HepG2 (cell line): ENCODE data around the gene ATP1A1. TPM values are rescaled to one million over a fixed set of nuclear protein-coding genes. Genes with fewer than 3 reads are reported as not detected.

Experiments
- DNMT1 ChIP-seq: sonication (generic); formaldehyde crosslinking; IDR thresholded peaks from 2 replicates; pipeline ENCODE4 v1.5.1; 2020; ENCODE audit warnings: mild to moderate bottlenecking, missing genetic modification reagents
- EHMT2 ChIP-seq: fragments of 200-600 bp; sonication (generic); IDR thresholded peaks from 2 replicates; pipeline ENCODE4 v1.7.0; 2017; ENCODE audit warnings: antibody characterized with exemption, low read depth, low read length, borderline replicate concordance
- GABPB1 ChIP-seq: IDR thresholded peaks from 2 replicates; pipeline ENCODE4 v1.6.1; 2016; ENCODE audit warnings: mild to moderate bottlenecking, missing genetic modification reagents, moderate library complexity, missing compliant biosample characterization
- KLF15 ChIP-seq: sonication (generic); formaldehyde crosslinking; IDR thresholded peaks from 2 replicates; pipeline ENCODE4 v1.8.1; 2023; ENCODE audit warnings: borderline replicate concordance, mild to moderate bottlenecking, inconsistent platforms, missing genetic modification reagents, mixed read lengths
- MIER2 ChIP-seq: IDR thresholded peaks from 2 replicates; pipeline ENCODE4 v1.6.1; 2016; ENCODE audit warnings: missing biosample characterization, missing genetic modification reagents
- NKX3-1 ChIP-seq: sonication (generic); formaldehyde crosslinking; IDR thresholded peaks from 2 replicates; pipeline ENCODE4 v1.5.0; 2020; ENCODE audit warnings: missing genetic modification reagents
- PAX8 ChIP-seq: sonication (generic); formaldehyde crosslinking; IDR thresholded peaks from 2 replicates; pipeline ENCODE4 v1.8.0; 2022; ENCODE audit warnings: mild to moderate bottlenecking, missing genetic modification reagents, borderline replicate concordance
- SNRNP70 ChIP-seq: fragments of 200-400 bp; formaldehyde crosslinking; IDR thresholded peaks from 2 replicates; pipeline ENCODE4 v1.6.1; 2017; ENCODE audit warnings: mild to moderate bottlenecking, low read depth, low read length, moderate library complexity
- TBL1XR1 ChIP-seq: fragments of 150-350 bp; IDR thresholded peaks from 2 replicates; pipeline ENCODE4 v1.6.1; 2014; ENCODE audit warnings: borderline replicate concordance, low read length; ENCODE audit not compliant: partially characterized antibody
- TEAD2 ChIP-seq: sonication (generic); formaldehyde crosslinking; IDR thresholded peaks from 2 replicates; pipeline ENCODE4 v1.9.0; 2021; ENCODE audit warnings: missing genetic modification reagents
- ZNF263 ChIP-seq: sonication (generic); formaldehyde crosslinking; IDR thresholded peaks from 2 replicates; pipeline ENCODE4 v1.4.0; 2020; ENCODE audit warnings: missing genetic modification reagents
- ZNF354B ChIP-seq: sonication (generic); formaldehyde crosslinking; IDR thresholded peaks from 2 replicates; pipeline ENCODE4 v1.8.0; 2022; ENCODE audit warnings: mild to moderate bottlenecking, missing genetic modification reagents
- ZNF589 ChIP-seq: sonication (generic); formaldehyde crosslinking; conservative IDR thresholded peaks from 2 replicates; pipeline ENCODE4 v1.8.0; 2022; ENCODE audit warnings: mild to moderate bottlenecking, moderate library complexity, missing genetic modification reagents
- ZNF607 ChIP-seq: sonication (generic); formaldehyde crosslinking; IDR thresholded peaks from 2 replicates; pipeline ENCODE4 v1.5.1; 2020; ENCODE audit warnings: missing genetic modification reagents, mild to moderate bottlenecking, borderline replicate concordance
- ZNF672 ChIP-seq: sonication (generic); formaldehyde crosslinking; IDR thresholded peaks from 2 replicates; pipeline ENCODE4 v1.8.1; 2022; ENCODE audit warnings: missing genetic modification reagents
- ZNF7 ChIP-seq: IDR thresholded peaks from 2 replicates; pipeline ENCODE4 v1.6.1; 2016; ENCODE audit warnings: missing biosample characterization, missing genetic modification reagents
- ZNF777 ChIP-seq: sonication (generic); formaldehyde crosslinking; IDR thresholded peaks from 2 replicates; pipeline ENCODE4 v1.4.0; 2020; ENCODE audit warnings: missing genetic modification reagents
- ZNF891 ChIP-seq: sonication (generic); formaldehyde crosslinking; IDR thresholded peaks from 2 replicates; pipeline ENCODE4 v1.5.0; 2020; ENCODE audit warnings: mild to moderate bottlenecking, missing genetic modification reagents
- polyA plus RNA-seq, 8 experiments: library from polyadenylated mRNA; depleted of rRNA in 3 of 8; stranded (reverse) in 7 of 8; unstranded in 1 of 8; fragments of >200 nt; fragmentation: Illumina TruSeq in 4 of 8; extraction: Trizol in 4 of 8; gene quantifications; 2 replicates each; pipeline versions ENCODE4 v1.2.1 to v1.2.3, GENCODE V29; 2011 to 2016; ENCODE audit warnings: low read depth in 4 of 8, missing spikeins in 1 of 8, mixed read lengths in 1 of 8; ENCODE audit not compliant: insufficient read depth in 1 of 8
- total RNA-seq, 5 experiments: library from RNA; depleted of rRNA; stranded (reverse); fragments of >200 nt; fragmentation: Illumina TruSeq; extraction: Trizol; gene quantifications; 2 replicates each; pipeline ENCODE4 v1.2.3, GENCODE V29; 2016; ENCODE audit warnings: low read depth in 1 of 5
- TF ChIP-seq, protein P1 (sequence below): sonication (generic); formaldehyde crosslinking; IDR thresholded peaks from 2 replicates; pipeline ENCODE4 v1.5.1; 2020; ENCODE audit warnings: missing genetic modification reagents, mild to moderate bottlenecking, borderline replicate concordance
- TF ChIP-seq, protein P2 (sequence below): sonication (generic); formaldehyde crosslinking; IDR thresholded peaks from 2 replicates; pipeline ENCODE4 v1.4.0; 2020; ENCODE audit warnings: missing genetic modification reagents
- TF ChIP-seq, protein P3 (sequence below): sonication (generic); formaldehyde crosslinking; IDR thresholded peaks from 2 replicates; pipeline ENCODE4 v1.5.1; 2020; ENCODE audit warnings: mild to moderate bottlenecking, missing genetic modification reagents
- TF ChIP-seq, protein P4 (sequence below): sonication (generic); formaldehyde crosslinking; conservative IDR thresholded peaks from 2 replicates; pipeline ENCODE4 v1.5.0; 2020; ENCODE audit warnings: missing genetic modification reagents

The ATP1A1 gene
- total and polyA plus RNA-seq, 2 of the 13 experiments (the other 11 are each of a cell fraction or from before 2014, with no cell fraction given), result 280 to 705 TPM

DNA sequence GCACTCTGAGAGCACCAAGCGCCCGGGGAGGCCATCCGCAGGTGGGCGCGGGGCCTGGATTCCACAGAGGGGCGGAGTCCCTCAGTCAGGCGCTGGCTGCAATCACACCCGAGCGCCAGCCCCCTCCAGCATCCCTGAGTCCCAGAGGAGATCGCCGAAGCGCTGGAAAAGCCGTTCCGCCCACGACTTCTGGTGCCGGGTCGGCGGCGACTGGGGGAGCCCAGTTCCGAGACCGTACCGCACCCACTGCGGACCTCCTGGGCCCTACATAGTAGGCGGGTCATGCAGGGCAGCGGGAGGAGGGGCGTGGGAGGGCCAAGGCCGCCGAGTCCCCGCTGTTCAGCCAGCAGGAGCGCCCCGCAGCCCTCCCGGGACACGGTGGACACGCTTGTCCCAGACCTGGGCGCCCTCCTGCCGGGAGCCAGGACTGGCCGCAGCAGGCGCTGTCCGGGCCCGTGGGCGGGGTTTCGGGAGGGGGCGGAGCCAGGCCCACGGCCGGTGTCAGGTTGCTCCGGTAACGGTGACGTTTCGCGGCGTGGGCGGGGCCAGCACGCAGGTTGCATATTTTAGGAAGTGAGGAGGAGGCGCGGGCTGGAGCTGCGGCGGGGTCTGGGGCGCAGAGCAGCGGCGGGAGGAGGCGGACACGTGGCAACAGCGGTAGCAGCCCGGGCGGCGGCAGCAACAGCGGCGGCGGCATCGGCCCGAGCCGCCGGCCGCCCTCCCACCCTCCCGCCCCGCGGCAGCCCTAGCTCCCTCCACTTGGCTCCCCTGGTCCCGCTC, at the start of gene ATP1A1 (continued):
- TF ChIP-seq SNRNP70 (no peak), ZNF7 (CRISPR knock-in tag) (no peak), MIER2 (CRISPR knock-in tag) (no peak), GABPB1 (CRISPR knock-in tag) (peak; percentile 75; the same call in 1 of the 2 replicates), KLF15 (CRISPR knock-in tag) (no peak), TEAD2 (CRISPR knock-in tag) (no peak), ZNF263 (CRISPR knock-in tag) (no peak), ZNF354B (CRISPR knock-in tag) (no peak), ZNF777 (CRISPR knock-in tag) (peak; percentile 30; the same call in 1 of the 2 replicates), EHMT2 (no peak), ZNF891 (no peak), ZNF672 (CRISPR knock-in tag) (no peak), ZNF589 (CRISPR knock-in tag) (peak; percentile 44; the same call in 1 of the 2 replicates), PAX8 (CRISPR knock-in tag) (no peak; the same call in 1 of the 2 replicates), DNMT1 (CRISPR knock-in tag) (no peak), TBL1XR1 (no peak), NKX3-1 (CRISPR knock-in tag) (0 out of 2 replicates have a peak, but pooled peaks have one; percentile 70), ZNF607 (no peak; the same call in none of the 2 replicates)
- TF ChIP-seq, protein P1, sequence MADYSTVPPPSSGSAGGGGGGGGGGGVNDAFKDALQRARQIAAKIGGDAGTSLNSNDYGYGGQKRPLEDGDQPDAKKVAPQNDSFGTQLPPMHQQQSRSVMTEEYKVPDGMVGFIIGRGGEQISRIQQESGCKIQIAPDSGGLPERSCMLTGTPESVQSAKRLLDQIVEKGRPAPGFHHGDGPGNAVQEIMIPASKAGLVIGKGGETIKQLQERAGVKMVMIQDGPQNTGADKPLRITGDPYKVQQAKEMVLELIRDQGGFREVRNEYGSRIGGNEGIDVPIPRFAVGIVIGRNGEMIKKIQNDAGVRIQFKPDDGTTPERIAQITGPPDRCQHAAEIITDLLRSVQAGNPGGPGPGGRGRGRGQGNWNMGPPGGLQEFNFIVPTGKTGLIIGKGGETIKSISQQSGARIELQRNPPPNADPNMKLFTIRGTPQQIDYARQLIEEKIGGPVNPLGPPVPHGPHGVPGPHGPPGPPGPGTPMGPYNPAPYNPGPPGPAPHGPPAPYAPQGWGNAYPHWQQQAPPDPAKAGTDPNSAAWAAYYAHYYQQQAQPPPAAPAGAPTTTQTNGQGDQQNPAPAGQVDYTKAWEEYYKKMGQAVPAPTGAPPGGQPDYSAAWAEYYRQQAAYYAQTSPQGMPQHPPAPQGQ (CRISPR knock-in tag), result no peak
- TF ChIP-seq, protein P2, sequence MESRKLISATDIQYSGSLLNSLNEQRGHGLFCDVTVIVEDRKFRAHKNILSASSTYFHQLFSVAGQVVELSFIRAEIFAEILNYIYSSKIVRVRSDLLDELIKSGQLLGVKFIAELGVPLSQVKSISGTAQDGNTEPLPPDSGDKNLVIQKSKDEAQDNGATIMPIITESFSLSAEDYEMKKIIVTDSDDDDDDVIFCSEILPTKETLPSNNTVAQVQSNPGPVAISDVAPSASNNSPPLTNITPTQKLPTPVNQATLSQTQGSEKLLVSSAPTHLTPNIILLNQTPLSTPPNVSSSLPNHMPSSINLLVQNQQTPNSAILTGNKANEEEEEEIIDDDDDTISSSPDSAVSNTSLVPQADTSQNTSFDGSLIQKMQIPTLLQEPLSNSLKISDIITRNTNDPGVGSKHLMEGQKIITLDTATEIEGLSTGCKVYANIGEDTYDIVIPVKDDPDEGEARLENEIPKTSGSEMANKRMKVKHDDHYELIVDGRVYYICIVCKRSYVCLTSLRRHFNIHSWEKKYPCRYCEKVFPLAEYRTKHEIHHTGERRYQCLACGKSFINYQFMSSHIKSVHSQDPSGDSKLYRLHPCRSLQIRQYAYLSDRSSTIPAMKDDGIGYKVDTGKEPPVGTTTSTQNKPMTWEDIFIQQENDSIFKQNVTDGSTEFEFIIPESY (CRISPR knock-in tag), result peak; percentile 91
- TF ChIP-seq, protein P3, sequence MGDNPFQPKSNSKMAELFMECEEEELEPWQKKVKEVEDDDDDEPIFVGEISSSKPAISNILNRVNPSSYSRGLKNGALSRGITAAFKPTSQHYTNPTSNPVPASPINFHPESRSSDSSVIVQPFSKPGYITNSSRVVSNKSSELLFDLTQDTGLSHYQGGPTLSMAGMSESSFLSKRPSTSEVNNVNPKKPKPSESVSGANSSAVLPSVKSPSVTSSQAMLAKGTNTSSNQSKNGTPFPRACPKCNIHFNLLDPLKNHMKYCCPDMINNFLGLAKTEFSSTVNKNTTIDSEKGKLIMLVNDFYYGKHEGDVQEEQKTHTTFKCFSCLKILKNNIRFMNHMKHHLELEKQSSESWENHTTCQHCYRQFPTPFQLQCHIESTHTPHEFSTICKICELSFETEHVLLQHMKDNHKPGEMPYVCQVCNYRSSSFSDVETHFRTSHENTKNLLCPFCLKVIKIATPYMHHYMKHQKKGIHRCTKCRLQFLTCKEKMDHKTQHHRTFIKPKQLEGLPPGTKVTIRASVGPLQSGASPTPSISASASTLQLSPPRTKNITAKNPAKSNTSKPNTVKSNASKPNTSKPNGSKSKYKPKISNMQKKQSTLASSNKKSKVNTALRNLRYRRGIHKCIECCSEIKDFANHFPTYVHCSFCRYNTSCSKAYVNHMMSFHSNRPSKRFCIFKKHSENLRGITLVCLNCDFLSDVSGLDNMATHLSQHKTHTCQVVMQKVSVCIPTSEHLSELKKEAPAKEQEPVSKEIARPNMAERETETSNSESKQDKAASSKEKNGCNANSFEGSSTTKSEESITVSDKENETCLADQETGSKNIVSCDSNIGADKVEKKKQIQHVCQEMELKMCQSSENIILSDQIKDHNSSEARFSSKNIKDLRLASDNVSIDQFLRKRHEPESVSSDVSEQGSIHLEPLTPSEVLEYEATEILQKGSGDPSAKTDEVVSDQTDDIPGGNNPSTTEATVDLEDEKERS (CRISPR knock-in tag), result peak; percentile 87
- TF ChIP-seq, protein P4, sequence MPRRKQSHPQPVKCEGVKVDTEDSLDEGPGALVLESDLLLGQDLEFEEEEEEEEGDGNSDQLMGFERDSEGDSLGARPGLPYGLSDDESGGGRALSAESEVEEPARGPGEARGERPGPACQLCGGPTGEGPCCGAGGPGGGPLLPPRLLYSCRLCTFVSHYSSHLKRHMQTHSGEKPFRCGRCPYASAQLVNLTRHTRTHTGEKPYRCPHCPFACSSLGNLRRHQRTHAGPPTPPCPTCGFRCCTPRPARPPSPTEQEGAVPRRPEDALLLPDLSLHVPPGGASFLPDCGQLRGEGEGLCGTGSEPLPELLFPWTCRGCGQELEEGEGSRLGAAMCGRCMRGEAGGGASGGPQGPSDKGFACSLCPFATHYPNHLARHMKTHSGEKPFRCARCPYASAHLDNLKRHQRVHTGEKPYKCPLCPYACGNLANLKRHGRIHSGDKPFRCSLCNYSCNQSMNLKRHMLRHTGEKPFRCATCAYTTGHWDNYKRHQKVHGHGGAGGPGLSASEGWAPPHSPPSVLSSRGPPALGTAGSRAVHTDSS (CRISPR knock-in tag), result no peak
